Fibroblast of upper back skin (primary cell): Measurements from ENCODE around the gene SHH.

Source experiments
- DNase-seq: peaks from one replicate; pipeline ENCODE4 v3.0.0-alpha.2; 2013

The SHH gene

DNA sequence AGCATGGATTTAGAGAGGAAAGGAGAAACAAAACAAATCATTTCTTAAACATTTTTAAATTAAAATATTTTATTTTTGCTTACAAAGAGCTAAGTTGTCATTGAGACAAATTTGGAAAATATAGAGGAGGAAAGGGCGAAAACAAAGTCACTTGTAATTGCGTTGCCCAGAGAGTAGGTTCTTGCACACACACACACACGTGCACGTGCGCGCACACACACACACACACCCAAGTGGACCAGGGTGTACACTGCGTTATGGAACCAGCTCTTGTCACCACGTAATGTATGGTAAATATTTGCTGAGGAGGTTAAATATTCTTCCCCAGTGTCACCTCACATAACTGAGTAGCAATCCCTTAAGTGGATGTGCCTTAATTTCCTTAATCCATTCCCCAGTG is 21.6 kb downstream of the SHH start:
- DNase-seq: no peak

DNA sequence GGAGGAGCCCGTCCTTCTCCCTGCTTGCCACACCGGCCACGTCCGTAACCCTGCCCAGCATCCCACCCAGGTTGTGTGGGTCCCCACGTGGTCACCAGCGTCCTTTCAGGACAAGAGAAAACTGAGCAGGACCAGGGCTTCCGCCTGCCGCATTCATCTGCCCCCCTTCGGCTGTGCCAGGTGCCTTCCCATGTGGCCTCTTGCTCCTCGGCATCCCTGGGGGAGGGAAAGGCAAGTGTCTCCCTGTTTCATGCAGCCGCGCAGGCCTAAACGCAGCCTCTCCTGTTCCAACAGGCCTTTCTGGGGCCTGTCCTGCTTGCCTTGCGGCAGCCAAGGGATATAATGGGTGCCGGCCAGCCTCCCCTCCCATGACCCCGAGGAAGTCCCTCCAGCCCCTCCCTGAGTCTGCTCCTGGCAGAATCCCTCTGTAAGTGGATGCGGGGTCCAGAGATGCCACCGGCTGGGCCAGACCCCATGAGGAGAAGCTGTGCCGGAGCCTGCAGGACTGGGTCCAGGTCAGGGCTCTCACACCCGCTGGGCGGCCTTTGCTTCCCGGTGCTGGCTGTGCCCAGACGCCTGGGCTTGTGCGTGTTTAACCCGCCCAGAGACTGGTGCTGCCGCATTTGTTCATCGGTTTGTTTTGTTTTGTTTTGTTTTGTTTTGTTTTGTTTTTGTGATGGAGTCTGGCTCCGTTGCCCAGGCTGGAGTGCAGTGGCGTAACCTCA is 23.1 kb downstream of the SHH start:
- DNase-seq: no peak

DNA sequence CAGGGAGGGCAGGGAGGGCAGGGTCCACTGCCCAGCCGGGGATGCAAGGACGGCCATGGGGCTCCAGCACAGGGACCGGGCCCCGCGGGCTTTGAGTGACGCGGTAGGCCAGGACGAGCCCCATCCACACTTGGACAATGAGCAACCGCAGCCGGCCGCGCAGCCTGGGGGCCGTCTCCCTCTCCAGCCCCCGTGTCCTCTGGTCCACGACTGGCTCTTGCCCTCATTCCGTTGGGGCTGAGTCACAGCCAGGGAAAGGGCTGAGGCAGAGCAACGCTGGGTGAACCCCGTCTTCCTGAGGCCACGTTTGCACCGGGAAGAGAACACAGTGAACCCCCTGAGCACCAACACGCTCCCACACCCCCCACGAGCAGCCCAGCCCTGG is 23.7 kb downstream of the SHH start:
- no peak for DNase-seq

DNA sequence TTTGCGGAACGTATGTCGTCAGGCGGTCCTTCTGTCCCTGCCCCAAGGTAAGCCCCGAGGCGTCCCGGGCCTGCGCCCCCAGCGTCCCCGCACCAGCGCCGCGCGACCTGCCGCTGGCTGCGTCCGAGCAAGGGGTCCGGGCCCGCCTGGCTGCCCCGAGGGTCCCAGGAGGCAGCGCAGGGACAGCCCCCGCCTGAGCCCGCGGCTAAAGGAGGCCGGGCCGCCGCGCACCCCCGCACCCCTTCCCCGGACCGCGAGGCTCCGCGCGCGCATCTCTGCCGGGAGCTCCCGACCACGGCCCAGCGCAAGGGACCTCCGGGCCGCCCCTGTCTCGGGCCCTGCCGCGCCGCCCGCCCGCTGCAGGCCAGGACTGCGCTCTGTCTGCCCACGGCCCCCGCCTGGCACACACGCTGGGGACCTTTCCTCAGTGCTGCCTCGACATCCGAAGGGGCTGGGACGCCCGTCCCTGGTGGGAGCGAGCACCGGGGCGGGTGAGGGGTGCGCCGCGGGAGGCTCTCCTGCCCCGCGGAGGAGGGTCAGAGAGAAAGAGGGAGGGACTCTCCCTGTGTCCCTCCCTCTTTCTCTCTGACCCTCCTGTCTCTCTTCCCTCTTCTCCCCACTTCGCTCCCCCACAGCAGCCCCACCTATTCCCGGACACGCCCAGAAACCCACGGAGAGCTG is 25.0 kb downstream of the SHH start:
- DNase-seq: no peak

DNA sequence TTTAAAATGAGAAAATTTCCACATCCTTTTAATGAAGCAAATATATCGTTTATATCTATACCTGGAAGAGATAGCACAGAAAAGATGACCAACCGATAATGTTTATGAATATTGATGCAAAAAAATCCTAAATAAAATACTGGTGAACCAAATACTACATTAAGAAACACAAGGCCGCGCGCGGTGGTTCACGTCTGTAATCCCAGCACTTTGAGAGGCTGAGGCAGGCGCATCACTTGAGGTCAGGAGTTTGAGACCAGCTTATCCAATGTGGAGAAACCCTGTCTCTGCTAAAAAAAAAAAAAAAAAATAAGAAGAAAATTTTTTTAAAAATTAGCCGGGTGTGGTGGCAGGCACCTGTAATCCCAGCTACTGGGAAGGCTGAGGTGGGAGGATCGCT is 25.8 kb downstream of the SHH start:
- no peak for DNase-seq

DNA sequence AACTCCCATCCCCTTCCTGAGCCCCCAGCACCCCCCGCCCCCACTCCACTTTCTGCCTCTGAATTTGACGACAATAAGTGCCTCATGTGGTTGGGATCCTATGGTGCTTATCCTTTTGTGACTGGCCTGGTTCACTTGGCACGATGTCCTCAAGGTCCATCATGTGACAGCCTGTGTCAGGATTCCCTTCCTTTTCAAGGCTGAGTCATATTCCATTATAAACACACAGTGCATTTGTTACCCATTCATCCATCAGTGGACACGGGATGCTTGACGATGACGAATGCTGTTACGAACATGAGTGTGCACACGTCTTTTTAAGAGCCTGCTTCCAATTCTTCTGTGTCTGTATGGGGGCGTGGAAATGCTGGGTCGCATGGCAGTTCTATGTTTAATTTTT is 26.7 kb downstream of the SHH start:
- no peak for DNase-seq

DNA sequence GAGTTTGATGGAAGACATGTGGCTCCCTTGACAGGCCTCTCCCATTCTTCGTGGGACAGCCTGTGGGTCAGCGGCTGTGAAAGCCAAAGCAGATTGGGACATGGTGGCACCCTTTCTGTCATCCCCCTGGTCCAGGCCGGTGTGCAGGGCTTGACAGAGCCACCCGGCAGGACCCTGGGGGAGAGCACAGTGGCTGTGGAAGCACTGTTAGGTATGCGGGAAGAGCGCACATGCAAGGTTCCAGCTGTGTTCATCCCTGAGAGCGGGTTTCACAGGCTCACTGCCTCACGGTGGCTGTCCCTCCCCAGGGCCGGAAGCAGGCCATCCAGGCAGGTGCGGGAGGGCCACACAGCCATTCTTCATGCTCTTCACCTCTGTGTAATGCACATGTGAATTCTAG is 29.8 kb downstream of the SHH start:
- DNase-seq: no peak

DNA sequence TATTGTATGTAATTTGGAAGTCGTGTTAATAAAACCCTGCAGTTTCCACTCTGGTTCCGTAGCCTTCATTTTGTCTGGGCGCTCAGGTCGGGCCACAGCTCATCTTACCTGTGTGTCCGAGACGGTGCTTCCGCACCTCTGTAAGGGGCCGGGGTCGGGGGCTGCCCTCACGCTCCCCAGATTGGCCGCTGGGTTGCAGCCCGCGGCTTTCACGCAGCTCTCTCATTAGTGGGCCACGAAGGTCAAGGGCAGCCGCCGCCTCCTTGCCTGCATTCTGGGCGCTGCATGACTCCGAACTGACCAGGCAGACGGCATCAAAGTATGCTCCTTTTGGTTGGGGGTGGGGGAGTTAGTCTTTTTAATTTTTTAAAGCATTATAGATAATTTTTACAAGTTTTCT is 30.8 kb downstream of the SHH start:
- DNase-seq: no peak

DNA sequence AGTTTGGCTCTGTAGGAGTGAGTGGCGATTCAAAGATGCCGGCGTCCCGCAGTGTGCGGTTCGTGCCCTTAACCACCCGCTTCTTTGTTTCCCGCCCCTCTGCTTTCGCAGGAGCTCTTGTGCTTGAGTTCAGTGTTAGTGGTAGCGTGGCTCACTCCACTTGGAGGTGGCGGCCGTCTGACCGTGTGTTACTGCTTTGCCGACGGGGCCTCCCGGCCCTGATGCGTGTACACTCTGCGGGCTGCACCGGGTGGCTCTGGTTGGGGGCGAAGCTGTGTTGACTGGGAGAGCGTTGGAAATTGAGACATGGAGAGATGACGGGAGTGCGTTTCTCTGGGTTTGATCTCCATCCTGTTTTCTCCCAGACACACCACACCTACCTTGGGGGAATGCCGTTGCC is 31.4 kb downstream of the SHH start:
- DNase-seq: no peak

DNA sequence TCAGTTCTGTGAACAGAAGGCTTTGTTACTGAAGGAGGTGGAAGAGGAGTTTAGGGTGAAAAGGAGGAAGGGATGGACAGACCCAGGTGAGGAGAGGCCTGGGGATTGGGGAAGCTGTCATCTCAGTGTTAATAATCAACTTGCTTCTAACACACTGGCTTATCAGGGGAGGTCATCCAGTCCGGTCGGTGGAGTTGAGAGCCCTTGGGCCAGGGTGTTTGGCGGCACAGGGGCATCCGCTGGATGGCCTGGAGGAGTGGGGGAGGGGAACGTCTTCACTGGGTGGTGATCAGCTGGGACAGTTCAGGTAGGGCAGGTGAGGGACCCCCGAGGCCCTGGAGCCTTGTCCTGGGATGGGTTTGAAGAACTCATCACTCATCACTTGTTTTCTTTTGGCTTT is 33.9 kb downstream of the SHH start:
- no peak for DNase-seq

DNA sequence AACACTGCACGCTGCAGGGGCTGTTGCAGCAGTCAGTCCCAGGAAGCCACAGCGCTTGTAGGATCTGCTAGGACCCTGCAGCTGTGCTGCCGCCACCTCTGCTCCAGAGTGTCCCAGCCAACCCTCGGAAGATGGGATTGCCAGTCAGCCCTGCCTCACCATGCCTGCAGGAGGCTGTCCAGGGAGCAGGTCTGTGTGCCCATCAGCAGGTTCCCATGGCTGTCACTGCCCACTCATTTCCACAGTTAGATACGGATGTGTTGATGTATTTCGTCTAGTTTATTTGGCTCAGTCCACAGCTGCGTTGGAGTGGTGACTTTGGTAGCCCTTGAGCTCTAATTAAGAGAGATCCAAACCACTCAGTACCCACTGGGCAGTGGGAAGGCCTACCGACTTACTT is 35.7 kb downstream of the SHH start:
- no peak for DNase-seq

DNA sequence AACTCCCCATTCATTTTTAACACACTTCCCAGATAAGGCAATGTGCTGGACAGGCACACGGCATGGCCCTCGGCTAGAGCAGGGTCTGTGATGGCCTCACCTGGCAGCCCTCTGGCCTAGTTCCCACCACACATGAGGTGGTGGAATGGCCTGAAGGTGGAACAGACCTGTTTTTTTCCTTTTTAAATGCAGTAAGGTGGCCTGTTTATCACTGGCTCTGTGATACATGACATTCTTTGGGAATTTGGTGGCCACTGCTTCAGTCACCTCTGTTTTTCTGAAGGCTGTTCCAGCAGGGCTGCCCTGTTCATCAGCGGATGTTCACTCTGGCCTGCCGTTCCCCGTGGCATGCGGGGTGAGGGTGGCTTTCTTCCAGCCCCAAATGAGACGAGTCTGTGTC is 36.6 kb downstream of the SHH start:
- no peak for DNase-seq

DNA sequence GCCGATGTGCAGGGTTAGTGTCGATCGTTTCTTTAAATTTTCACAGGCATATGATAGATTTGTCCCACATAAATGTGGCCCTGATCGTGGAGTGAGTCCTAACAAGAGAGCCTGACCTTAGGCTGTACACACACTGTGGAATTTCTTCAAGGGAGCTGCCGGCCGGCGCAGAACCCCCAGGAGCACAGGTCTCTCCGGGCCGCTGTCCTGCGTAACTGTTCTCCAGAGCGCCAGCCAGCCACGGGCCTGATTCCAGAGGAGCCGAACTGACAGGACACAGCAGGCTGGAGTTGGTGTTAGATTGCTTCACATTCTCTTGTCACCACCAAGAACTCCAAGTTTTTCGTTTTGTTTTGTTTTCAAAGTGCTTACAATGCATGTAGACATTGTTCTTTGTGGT is 37.3 kb downstream of the SHH start:
- DNase-seq: no peak

DNA sequence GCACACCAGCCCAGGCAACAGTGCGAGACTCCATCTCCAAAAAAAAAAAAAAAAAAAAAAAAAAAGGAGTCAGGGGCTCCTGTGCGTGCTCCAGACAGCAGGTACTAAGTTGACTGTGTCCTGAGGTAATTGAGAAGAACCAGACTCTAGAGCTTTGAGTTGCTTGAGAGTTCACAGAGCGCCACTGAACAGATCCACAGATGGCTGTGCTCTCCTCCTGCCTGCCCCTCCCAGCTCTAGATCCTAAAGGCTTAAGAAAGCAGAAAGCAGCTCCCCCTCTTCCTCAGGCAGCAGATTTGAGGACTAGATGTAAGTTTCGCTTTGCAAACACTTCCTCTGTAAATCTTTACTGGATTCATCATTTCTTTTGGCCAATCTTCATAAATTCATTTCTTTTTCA is 38.7 kb downstream of the SHH start:
- no peak for DNase-seq

DNA sequence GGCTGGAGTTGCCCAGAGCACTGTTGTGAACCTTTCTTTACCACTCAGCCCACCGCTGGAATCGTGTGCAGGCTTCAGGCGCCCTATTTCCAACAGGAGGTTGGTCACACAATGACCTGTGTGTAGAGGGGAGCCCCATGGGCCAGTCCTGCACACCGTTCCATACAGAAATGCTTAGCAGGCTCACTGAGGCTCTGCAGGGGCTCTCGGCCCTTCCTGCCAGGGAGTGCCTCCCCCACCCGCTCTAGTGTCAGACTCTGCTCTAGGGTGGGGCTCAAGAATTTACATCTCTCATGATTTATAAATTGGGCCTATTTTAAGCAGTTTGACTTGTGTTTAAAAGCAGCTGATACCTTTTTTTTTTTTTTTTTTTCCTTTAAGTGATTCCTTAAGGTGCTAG is 42.0 kb downstream of the SHH start:
- DNase-seq: no peak

DNA sequence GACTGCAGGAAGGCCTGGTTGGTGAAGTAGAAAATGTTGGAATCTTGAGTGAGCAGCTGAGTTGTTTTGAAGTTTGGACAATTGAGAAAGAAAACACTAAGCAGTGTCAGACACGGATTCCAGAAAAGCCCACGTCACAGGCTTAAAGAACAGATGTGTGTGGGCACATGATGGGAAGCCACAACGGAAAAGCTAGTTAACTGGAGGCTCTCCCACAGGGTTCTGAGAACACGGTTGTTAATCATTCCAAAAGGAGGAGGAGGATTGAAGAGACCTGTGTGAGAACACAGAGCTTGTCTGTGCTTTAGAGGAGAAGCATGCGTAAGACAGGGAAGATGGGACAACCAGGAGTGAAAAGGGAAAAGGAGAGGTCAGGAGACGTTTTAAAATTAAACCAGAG is 42.6 kb downstream of the SHH start:
- DNase-seq: peak; percentile 73

DNA sequence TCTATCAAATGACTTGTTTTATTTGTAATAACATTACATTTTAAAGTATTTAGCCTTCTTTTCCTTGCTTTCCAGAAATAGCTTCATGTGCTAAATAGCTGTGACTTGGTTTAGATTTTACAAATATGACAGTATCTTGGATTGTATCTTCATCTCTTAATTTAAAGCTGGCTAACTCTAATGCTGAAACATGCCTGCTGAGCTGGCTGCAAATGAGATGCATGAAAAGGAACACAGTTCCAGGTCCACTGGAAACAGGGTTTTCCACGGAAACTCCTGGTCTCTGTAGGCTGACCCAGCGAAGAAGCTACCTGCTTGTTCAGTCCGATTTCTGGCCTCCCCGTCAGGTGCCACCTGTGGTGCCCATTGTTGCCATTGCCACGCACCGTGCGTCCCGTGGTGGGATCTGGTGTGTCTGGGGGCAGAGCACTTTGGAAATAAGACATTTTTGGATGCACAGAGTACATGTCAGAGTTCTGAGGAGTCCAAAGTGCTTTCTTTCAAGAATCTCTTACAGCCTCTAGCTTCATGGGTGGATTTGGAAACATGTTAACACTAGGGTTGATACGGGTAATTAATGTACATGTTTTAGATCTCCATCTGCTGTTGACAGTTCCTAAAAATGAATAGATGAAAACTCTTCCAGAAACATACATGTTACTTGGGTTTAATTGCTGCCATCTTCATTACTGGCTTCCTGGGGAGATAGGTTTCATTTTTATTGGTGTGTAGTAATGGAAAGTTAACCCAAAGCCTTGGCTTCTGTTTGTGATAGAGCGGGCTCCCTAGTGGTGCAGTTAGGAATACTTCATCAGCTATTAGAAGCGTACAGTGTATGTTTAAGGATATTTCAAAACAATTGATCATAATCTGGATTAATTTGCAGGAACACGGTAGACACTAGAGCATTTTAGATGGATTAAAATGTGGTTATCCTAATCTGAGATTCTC is 45.0 kb downstream of the SHH start:
- DNase-seq: no peak

DNA sequence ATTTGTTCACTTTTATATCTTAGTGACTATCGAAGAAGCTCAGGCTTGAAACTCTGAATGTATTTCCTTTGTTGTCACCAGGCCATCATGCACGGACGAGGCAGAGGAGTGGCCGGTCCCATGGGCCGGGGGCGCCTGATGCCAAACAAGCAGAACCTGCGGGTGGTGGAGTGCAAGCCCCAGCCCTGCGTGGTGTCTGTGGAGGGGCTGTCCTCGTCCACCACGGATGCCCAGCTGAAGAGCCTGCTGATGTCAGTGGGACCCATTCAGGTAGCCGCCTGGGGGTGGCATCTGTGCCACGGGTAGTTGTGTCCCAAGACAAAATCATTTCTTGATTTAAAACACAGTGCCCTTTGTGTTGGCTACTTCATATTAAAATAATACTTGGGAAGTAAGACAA is 45.9 kb downstream of the SHH start:
- no peak for DNase-seq

DNA sequence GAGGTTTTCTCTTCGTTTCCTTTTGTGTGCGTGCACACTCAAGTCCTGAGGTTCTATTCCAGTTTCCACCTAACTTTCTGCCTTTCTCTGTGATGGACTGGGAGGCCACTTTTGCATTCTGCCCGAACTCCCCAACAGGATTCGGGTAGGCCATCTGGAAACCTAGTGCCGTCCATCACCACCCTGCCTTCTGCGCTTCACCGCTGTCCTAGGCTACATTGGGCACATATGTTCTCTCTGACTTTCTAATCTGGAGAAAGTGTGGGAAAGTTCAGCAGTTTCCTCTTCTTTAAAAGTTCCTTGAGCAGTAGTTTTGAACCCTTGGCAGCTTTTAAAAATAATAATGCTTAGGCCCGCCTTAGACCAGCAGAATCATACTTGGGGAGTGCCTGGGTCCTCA is 46.8 kb downstream of the SHH start:
- no peak for DNase-seq

DNA sequence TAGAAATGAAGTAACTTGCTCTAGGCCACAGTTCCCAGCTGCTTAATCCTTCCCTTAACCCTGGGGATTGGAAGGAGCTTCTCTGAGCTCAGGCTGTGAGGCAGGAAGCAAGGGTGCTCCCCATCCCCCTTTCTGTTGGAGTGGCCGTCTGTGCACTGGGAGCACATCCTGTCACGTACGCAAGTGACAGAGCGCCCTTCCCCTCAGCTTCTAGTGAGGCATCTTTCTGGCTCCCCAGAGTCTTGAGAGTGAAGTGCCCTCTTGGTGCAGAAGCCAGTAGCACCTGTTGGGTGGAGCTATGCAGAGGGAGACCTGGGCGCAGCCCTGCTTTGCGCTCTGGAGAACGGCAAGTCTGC is 47.8 kb downstream of the SHH start:
- DNase-seq: no peak

DNA sequence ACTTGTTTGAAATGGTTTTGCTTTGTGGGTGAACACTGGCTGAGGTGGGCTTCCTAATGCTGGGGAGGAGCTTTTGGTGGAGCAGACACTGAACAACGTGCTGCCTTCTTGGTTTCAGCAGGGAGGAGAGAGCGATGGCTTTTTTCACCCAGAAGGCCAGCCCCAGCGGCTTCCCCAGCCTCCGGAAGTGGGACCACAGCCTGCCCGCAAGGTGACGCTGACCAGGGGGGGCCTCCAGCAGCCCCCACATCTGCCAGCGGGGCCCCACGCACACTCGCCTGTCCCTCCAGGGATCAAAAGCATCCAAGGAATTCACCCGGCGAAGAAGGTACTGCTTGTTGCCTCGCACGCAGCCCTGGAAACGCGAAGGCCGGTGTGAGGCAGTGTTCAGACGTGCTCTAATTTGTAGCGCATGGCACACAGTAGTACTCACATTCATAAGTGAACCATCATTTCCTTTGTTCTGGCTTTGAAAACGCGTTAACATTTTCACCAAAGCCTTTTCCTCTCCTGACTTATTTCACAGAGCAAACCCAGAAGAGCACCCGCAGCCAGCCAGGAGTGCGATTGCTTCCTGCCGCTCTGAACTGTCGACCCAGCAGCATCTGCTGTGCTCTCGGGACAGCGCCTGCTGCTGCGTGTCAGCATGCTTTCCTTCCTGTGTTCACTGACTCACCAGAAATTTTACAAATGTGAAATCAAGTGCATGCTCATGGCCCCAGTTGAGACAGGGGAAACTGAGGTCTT is 48.4 kb downstream of the SHH start:
- peak; percentile 89 for DNase-seq

DNA sequence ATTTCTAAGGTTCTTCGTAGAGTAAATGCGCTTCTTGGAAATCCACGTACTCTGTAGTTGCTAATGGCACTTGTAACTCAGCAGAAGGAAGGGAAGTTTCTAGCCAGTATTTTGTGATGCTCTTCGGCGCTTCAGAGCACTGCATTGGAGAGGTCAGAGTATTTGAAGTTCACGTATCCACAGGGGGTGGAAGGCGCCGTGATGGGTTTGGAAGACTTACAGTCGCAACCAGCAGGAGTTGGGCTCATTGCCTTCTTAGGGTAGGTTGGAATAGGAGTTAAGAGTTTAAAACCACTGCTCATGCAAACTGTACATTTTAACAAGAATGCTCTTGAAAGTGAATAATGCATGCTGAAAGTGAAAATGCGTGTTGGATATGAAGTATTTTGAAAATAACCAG is 49.1 kb downstream of the SHH start:
- DNase-seq: no peak

DNA sequence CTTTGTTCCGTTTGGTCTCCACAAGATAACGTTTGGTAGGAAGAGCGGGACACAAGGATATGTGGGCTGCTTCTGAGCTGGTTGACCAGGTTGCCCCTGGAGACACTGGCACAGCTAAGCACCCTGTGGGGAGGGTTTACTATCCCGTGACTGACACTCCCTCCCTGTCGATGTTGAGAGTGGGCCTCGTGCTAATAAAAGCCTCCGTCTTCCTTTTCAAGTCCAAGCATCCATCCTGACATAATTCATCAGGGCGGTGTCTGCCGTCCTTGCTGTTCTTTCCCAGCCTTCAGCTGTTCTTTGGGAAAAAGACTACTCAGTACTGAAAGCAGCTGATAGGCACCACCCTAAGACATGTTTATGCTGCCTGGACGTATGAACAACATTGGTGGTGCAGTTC is 49.6 kb downstream of the SHH start:
- DNase-seq: no peak
